IMR-90 (cell line): ENCODE measurements around the gene CLEC17A. TPM values are rescaled to one million over a fixed set of nuclear protein-coding genes. Genes with fewer than 3 reads are reported as not detected.

ENCODE experiments used
- ATAC-seq: fragments of 200-7000 bp; cut with Tn5 transposase; 2 replicates; pipeline ENCODE4 v1.9.1; 2020; ENCODE audit warnings: low read depth, mild to moderate bottlenecking, moderate library complexity
- BruUV-seq: library from RNA; stranded (reverse); fragments of 400-500 nt; replicated peaks from 2 replicates; lab custom pipeline; 2021; lab: Mats Ljungman, UMichigan
- CTCF ChIA-PET: fragments of 300-600 bp; formaldehyde crosslinking; extraction: SDS; loops from one replicate; lab custom pipeline; 2021; ENCODE audit warnings: antibody characterized with exemption; lab: Yijun Ruan, JAX
- POLR2A ChIA-PET: fragments of 300-600 bp; sonication (Branson Sonifier 250); formaldehyde crosslinking; loops from one replicate; lab custom pipeline; 2022; ENCODE audit warnings: antibody characterized with exemption; ENCODE audit not compliant: unreplicated experiment; lab: Charles Lee
- DNase-seq: peaks from one replicate; pipeline ENCODE4 v3.0.0; 2013
- H2AFZ ChIP-seq: replicated peaks from 2 replicates; pipeline ENCODE3; 2013; ENCODE audit warnings: low read length, mild to moderate bottlenecking; ENCODE audit not compliant: poor library complexity
- H2AK5ac ChIP-seq: 2 replicates; pipeline ENCODE4 v1.6.1; 2013; ENCODE audit warnings: low read depth, low read length, inconsistent platforms
- H2AK9ac ChIP-seq: replicated peaks from 2 replicates; pipeline ENCODE3; 2013; ENCODE audit warnings: mild to moderate bottlenecking, low read depth, low read length, moderate library complexity; ENCODE audit not compliant: poor library complexity
- H2BK120ac ChIP-seq: 2 replicates; pipeline ENCODE4 v1.6.1; 2013; ENCODE audit warnings: low read depth, low read length, inconsistent platforms
- H2BK15ac ChIP-seq: 3 replicates; pipeline ENCODE4 v1.6.1; 2013; ENCODE audit warnings: low read depth, low read length, inconsistent platforms
- H2BK20ac ChIP-seq: 2 replicates; pipeline ENCODE4 v1.6.1; 2013; ENCODE audit warnings: low read depth, mild to moderate bottlenecking, inconsistent platforms, low read length, moderate library complexity
- H2BK5ac ChIP-seq: 2 replicates; pipeline ENCODE4 v1.6.1; 2013; ENCODE audit warnings: mild to moderate bottlenecking, low read depth, low read length, inconsistent platforms; ENCODE audit not compliant: poor library complexity, severe bottlenecking
- H3K14ac ChIP-seq: replicated peaks from 2 replicates; pipeline ENCODE4 v1.6.1; 2013; ENCODE audit warnings: low read depth, low read length, inconsistent platforms
- H3K18ac ChIP-seq: 2 replicates; pipeline ENCODE4 v1.6.1; 2013; ENCODE audit warnings: low read depth, low read length, control low read depth
- H3K23ac ChIP-seq: 2 replicates; pipeline ENCODE4 v1.6.1; 2013; ENCODE audit warnings: low read depth, low read length, inconsistent platforms
- H3K27ac ChIP-seq: 2 replicates; pipeline ENCODE4 v1.5.1; 2013; ENCODE audit warnings: mild to moderate bottlenecking, control low read depth, low read length; ENCODE audit not compliant: insufficient read depth
- H3K27me3 ChIP-seq: 2 replicates; pipeline ENCODE4 v1.6.1; 2013; ENCODE audit warnings: low read length; ENCODE audit not compliant: control insufficient read depth, insufficient read depth
- H3K36me3 ChIP-seq: 2 replicates; pipeline ENCODE4 v1.6.1; 2013; ENCODE audit warnings: low read length, mixed read lengths; ENCODE audit not compliant: control insufficient read depth, insufficient read depth
- H3K4ac ChIP-seq: 2 replicates; pipeline ENCODE4 v1.6.1; 2013; ENCODE audit warnings: low read depth, low read length, inconsistent platforms
- H3K4me1 ChIP-seq: 2 replicates; pipeline ENCODE4 v1.6.1; 2013; ENCODE audit warnings: low read length, mixed read lengths; ENCODE audit not compliant: control insufficient read depth, insufficient read depth
- H3K4me2 ChIP-seq: 2 replicates; pipeline ENCODE4 v1.6.1; 2013; ENCODE audit warnings: low read depth, mild to moderate bottlenecking, control low read depth, low read length, moderate library complexity
- H3K4me3 ChIP-seq: 2 replicates; pipeline ENCODE4 v1.5.1; 2013; ENCODE audit warnings: low read depth, mild to moderate bottlenecking, control low read depth, low read length, moderate library complexity; ENCODE audit not compliant: insufficient read depth
- H3K56ac ChIP-seq: 2 replicates; pipeline ENCODE4 v1.6.1; 2013; ENCODE audit warnings: low read length, inconsistent platforms; ENCODE audit not compliant: insufficient read depth; ENCODE audit errors: extremely low read depth
- H3K79me1 ChIP-seq, 2 experiments: 2 replicates each; pipeline ENCODE4 v1.6.1; 2013; ENCODE audit warnings: low read length in 2 of 2, inconsistent platforms in 1 of 2, low read depth in 1 of 2
- H3K9ac ChIP-seq: 2 replicates; pipeline ENCODE4 v1.6.1; 2013; ENCODE audit warnings: low read depth, low read length, control low read depth
- H3K9me1 ChIP-seq: 2 replicates; pipeline ENCODE4 v1.6.1; 2013; ENCODE audit warnings: low read length, inconsistent platforms; ENCODE audit not compliant: insufficient read depth
- H3K9me3 ChIP-seq: 2 replicates; pipeline ENCODE4 v1.6.1; 2013; ENCODE audit warnings: low read length; ENCODE audit not compliant: control insufficient read depth, insufficient read depth
- H4K20me1 ChIP-seq: 2 replicates; pipeline ENCODE4 v1.6.1; 2013; ENCODE audit warnings: low read length, inconsistent platforms; ENCODE audit not compliant: insufficient read depth
- H4K5ac ChIP-seq: 2 replicates; pipeline ENCODE4 v1.6.1; 2013; ENCODE audit warnings: mild to moderate bottlenecking, low read depth, low read length, control low read depth
- H4K8ac ChIP-seq, 2 experiments: 2 replicates each; pipeline ENCODE4 v1.6.1; 2013; ENCODE audit warnings: low read depth in 2 of 2, low read length in 2 of 2, control low read depth in 1 of 2, inconsistent platforms in 1 of 2
- H4K91ac ChIP-seq: 2 replicates; pipeline ENCODE4 v1.6.1; 2013; ENCODE audit warnings: low read depth, low read length, inconsistent platforms; ENCODE audit not compliant: insufficient read depth
- BHLHE40 ChIP-seq: fragments of 150-350 bp; IDR thresholded peaks from 2 replicates; pipeline ENCODE4 v1.6.1; 2016; ENCODE audit warnings: mild to moderate bottlenecking, low read depth, low read length
- CEBPB ChIP-seq: IDR thresholded peaks from 2 replicates; pipeline ENCODE4 v1.6.1; 2012; ENCODE audit warnings: low read depth, low read length, improper control_type of control experiment
- CTCF ChIP-seq: conservative IDR thresholded peaks from 2 replicates; pipeline ENCODE4 v1.5.1; 2012; ENCODE audit warnings: mild to moderate bottlenecking, low read depth, low read length, improper control_type of control experiment
- ELK1 ChIP-seq: fragments of 150-350 bp; IDR thresholded peaks from 2 replicates; pipeline ENCODE4 v1.6.1; 2016; ENCODE audit warnings: low read depth, mild to moderate bottlenecking, low read length, moderate library complexity, borderline replicate concordance
- FOS ChIP-seq: fragments of 150-350 bp; IDR thresholded peaks from 2 replicates; pipeline ENCODE4 v1.6.1; 2016; ENCODE audit warnings: low read depth, low read length
- MAFK ChIP-seq: IDR thresholded peaks from 2 replicates; pipeline ENCODE4 v1.6.1; 2012; ENCODE audit warnings: low read depth, low read length, improper control_type of control experiment
- MAZ ChIP-seq: IDR thresholded peaks from 2 replicates; pipeline ENCODE4 v1.6.1; 2012; ENCODE audit warnings: low read depth, mild to moderate bottlenecking, low read length, improper control_type of control experiment, moderate library complexity, borderline replicate concordance
- MXI1 ChIP-seq: IDR thresholded peaks from 2 replicates; pipeline ENCODE4 v1.6.1; 2012; ENCODE audit warnings: low read depth, mild to moderate bottlenecking, low read length, moderate library complexity, borderline replicate concordance
- NFE2L2 ChIP-seq: fragments of 150-350 bp; IDR thresholded peaks from 2 replicates; pipeline ENCODE4 v1.6.1; 2016; ENCODE audit warnings: low read depth, mild to moderate bottlenecking, low read length
- POLR2A ChIP-seq: IDR thresholded peaks from 2 replicates; pipeline ENCODE4 v1.6.1; 2012; ENCODE audit warnings: mild to moderate bottlenecking, low read depth, low read length
- RAD21 ChIP-seq: IDR thresholded peaks from 2 replicates; pipeline ENCODE4 v1.6.1; 2012; ENCODE audit warnings: low read length, improper control_type of control experiment
- RCOR1 ChIP-seq: IDR thresholded peaks from 2 replicates; pipeline ENCODE4 v1.6.1; 2012; ENCODE audit warnings: mild to moderate bottlenecking, low read length, improper control_type of control experiment; ENCODE audit not compliant: insufficient replicate concordance
- SMC3 ChIP-seq: fragments of 150-350 bp; IDR thresholded peaks from 2 replicates; pipeline ENCODE4 v1.6.1; 2016; ENCODE audit warnings: low read depth, mild to moderate bottlenecking, antibody characterized with exemption, low read length, moderate library complexity
- WGBS, 2 experiments: methylation state at CpG; one replicate each; pipeline versions ENCODE4 v1.1.5 to v1.1.7; 2013; ENCODE audit warnings: missing lambda C conversion rate in 2 of 2; ENCODE audit not compliant: insufficient read length in 1 of 2; ENCODE audit errors: extremely low coverage in 2 of 2; 5-methylcytosine and 5-hydroxymethylcytosine counted together
- dilution Hi-C: fragments of 300-500 bp; cut with HindIII; formaldehyde crosslinking; loops from one replicate; pipeline ENCODE4 v1.14.3; 2018; ENCODE audit warnings: low sequenced_read_pairs; ENCODE audit not compliant: unreplicated experiment
- in situ Hi-C: fragments of 300-500 bp; cut with MboI; formaldehyde crosslinking; loops from 3 replicates; pipeline ENCODE4 v1.14.3; 2019; ENCODE audit warnings: low sequenced_read_pairs, inconsistent platforms, mixed read lengths
- intact Hi-C: fragments of 100-400 bp; cut with micrococcal nuclease; formaldehyde crosslinking; loops from 2 replicates; pipeline ENCODE4 v1.10.0; 2022
- polyA plus RNA-seq, 3 experiments: library from polyadenylated mRNA; depleted of rRNA; stranded (reverse); fragments of >200 nt; gene quantifications; 2 replicates each; pipeline ENCODE4 v1.2.3, GENCODE V29; 2012; ENCODE audit warnings: low replicate concordance in 1 of 3
- total RNA-seq: library from RNA; depleted of rRNA; stranded (reverse); fragments of >200 nt; gene quantifications from 2 replicates; pipeline ENCODE4 v1.2.3, GENCODE V29; 2012

Gene CLEC17A
- total and polyA plus RNA-seq, 2 of the 4 experiments (the other 2 are of a cell fraction), result 0.05 TPM; not detected in 1

GRCh38 chr19:14571695-14572490 is 11.0 kb upstream of the CLEC17A start, which contains the start of gene NDUFB7:
TSS of gene NDUFB7 (minus strand) at chr19:14572066. CDS start at chr19:14572000, 66 bp downstream.
- Histone ChIP-seq H3K4me3 (peak within 1 kb of the TSS; percentile 79), H2BK15ac (no peak within 1 kb of the TSS), H2AK9ac (peak within 1 kb of the TSS; percentile 99), H3K4ac (peak within 1 kb of the TSS; percentile 74), H3K9ac (peak within 1 kb of the TSS; percentile 79), H2BK20ac (no peak within 1 kb of the TSS), H3K4me2 (peak within 1 kb of the TSS; percentile 72), H2AK5ac (peak within 1 kb of the TSS; percentile 88), H3K56ac (peak within 1 kb of the TSS; percentile 43; the same call in 1 of the 2 replicates), H2AFZ (peak within 1 kb of the TSS; percentile 100), H3K27ac (peak within 1 kb of the TSS; percentile 87), H4K91ac (peak within 1 kb of the TSS; percentile 94), H3K27me3 (no peaks in the 10 kb centered on the region), H3K79me1 (peaks cover 16 to 31% of the 10 kb centered on the region in 2 experiments), H3K36me3 (peaks cover 6% of the 10 kb centered on the region), H4K20me1 (peaks cover 4% of the 10 kb centered on the region; the same call in 1 of the 2 replicates), H3K4me1 (peaks cover 3% of the 10 kb centered on the region; the same call in 1 of the 2 replicates), H3K14ac (peak within 1 kb of the TSS; percentile 90), H4K5ac (peak within 1 kb of the TSS; percentile 94), H2BK5ac (peak within 1 kb of the TSS; percentile 87), H3K9me1 (0 out of 2 replicates have a peak, but pooled peaks cover 5% of the 10 kb centered on the region), H3K18ac (no peak within 1 kb of the TSS; the same call in 1 of the 2 replicates), H3K9me3 (no peaks in the 10 kb centered on the region), H3K23ac (0 out of 2 replicates have a peak within 1 kb of the TSS, but pooled peaks have one; percentile 46), H2BK120ac (peak within 1 kb of the TSS; percentile 28; the same call in 1 of the 2 replicates), H4K8ac (peak within 1 kb of the TSS; percentile 97 to 99)
- CTCF ChIA-PET, result interaction anchor here (0.6 to 0.7 kb wide), 3 partner anchors 10 to 115 kb away, joined by 3 to 4 read pairs (median 3); no protein-coding TSS in a partner anchor
- 1% methylated on average over 19 of the region's 40 CpGs; no CpG with 5 or more reads in 1 of the 2 experiments for WGBS, 2 experiments
- TSS peak; percentile 51 for BruUV-seq
- peak; percentile 95 for DNase-seq
- POLR2A ChIA-PET, result no interaction called here
- intact Hi-C loops, result no loop called here
- ATAC-seq, result peak; percentile 94
- in situ Hi-C loops, result loop anchor here (5.0 to 25.0 kb wide), 2 partner anchors 115 to 865 kb away; partner anchors contain the start of gene WIZ
- dilution Hi-C loops, result no loop called here
- TF ChIP-seq ELK1, result no peak
- 0 out of 2 replicates have a peak, but pooled peaks have one; percentile 31 for TF ChIP-seq POLR2A
- TF ChIP-seq SMC3, result peak; percentile 28; the same call in 1 of the 2 replicates
- peak; percentile 26; the same call in 1 of the 2 replicates for TF ChIP-seq BHLHE40
- TF ChIP-seq CTCF, result peak; percentile 85
- 0 out of 2 replicates have a peak, but pooled peaks have one; percentile 50 for TF ChIP-seq MAZ
- no peak for TF ChIP-seq MAFK
- no peak for TF ChIP-seq RCOR1
- TF ChIP-seq MXI1, result no peak
- TF ChIP-seq NFE2L2, result no peak
- no peak for TF ChIP-seq FOS
- peak; percentile 22; the same call in 1 of the 2 replicates for TF ChIP-seq RAD21
- no peak for TF ChIP-seq CEBPB
